ENCODE results near the gene MAP2K5.

MAP2K5 gene

DNA sequence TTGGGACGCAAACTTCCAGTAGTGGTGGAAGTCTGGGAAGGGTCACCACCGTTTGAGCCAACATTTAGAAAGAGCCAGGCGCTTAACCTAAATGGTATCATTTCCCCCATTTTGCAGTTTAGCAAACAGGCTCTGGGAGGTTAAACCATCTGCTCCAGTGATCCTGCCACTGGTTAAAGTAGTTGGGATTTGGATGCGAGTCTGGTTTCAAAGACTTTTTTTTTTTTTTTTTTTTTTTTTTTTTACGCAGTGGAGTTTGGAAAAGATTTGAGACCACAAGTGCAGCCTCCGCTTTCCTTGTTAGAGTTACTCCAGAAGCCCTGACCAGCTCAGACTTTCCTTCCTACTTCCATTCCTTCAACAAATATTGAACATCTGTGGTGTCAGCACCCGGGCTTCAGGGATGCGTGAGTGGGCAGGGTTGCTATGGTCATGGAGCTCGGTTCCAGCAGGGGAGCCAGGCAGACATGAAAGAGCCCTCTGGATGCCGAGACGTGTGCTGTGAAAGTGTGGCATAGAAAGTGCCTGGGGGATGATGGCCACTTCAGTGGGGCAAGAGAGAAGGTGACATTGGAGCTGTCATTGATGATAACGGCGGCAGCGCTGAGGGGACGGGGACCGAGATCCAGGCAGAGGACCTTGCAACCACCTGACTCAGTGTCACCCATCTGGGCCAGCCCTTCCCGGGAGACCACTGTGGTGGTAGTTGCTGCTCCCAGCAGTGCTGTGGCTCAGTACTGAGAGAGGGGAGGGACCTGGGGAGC, 298.4 kb downstream of the MAP2K5 start (continued):
- TF ChIP-seq SP7 (tag by site-specific recombination; IDR thresholded peaks at IDR 0.05) (0 out of 2 replicates have a peak, but pooled peaks have one; percentile 18), ZNF2 (tag by site-specific recombination; IDR thresholded peaks at IDR 0.05) (no peak), ZNF530 (tag by site-specific recombination; IDR thresholded peaks at IDR 0.05; ENCODE audit: low read depth) (no peak), ZNF560 (tag by site-specific recombination; IDR thresholded peaks at IDR 0.05; ENCODE audit: borderline replicate concordance) (no peak), YY2 (tag by site-specific recombination; IDR thresholded peaks at IDR 0.05) (peak; percentile 69), ZNF747 (tag by site-specific recombination; IDR thresholded peaks at IDR 0.05) (no peak), ZNF624 (tag by site-specific recombination; IDR thresholded peaks at IDR 0.05) (no peak), ZFHX2 (tag by site-specific recombination; conservative IDR thresholded peaks at IDR 0.05) (peak; percentile 65), ZFP69B (tag by site-specific recombination; IDR thresholded peaks at IDR 0.05) (no peak), ZNF23 (tag by site-specific recombination; IDR thresholded peaks at IDR 0.05; ENCODE audit: borderline replicate concordance) (no peak), ZNF391 (tag by site-specific recombination; IDR thresholded peaks at IDR 0.05; ENCODE audit: borderline replicate concordance, low read depth) (0 out of 2 replicates have a peak, but pooled peaks have one; percentile 18), ZNF48 (tag by site-specific recombination; IDR thresholded peaks at IDR 0.05) (no peak), ZNF600 (tag by site-specific recombination; IDR thresholded peaks at IDR 0.05) (peak; percentile 89), ZNF398 (tag by site-specific recombination; IDR thresholded peaks at IDR 0.05) (peak; percentile 18; the same call in 1 of the 2 replicates), ZNF146 (tag by site-specific recombination; IDR thresholded peaks at IDR 0.05) (no peak), ZBTB48 (tag by site-specific recombination; IDR thresholded peaks at IDR 0.05) (peak; percentile 81)
- TF ChIP-seq, protein P1, sequence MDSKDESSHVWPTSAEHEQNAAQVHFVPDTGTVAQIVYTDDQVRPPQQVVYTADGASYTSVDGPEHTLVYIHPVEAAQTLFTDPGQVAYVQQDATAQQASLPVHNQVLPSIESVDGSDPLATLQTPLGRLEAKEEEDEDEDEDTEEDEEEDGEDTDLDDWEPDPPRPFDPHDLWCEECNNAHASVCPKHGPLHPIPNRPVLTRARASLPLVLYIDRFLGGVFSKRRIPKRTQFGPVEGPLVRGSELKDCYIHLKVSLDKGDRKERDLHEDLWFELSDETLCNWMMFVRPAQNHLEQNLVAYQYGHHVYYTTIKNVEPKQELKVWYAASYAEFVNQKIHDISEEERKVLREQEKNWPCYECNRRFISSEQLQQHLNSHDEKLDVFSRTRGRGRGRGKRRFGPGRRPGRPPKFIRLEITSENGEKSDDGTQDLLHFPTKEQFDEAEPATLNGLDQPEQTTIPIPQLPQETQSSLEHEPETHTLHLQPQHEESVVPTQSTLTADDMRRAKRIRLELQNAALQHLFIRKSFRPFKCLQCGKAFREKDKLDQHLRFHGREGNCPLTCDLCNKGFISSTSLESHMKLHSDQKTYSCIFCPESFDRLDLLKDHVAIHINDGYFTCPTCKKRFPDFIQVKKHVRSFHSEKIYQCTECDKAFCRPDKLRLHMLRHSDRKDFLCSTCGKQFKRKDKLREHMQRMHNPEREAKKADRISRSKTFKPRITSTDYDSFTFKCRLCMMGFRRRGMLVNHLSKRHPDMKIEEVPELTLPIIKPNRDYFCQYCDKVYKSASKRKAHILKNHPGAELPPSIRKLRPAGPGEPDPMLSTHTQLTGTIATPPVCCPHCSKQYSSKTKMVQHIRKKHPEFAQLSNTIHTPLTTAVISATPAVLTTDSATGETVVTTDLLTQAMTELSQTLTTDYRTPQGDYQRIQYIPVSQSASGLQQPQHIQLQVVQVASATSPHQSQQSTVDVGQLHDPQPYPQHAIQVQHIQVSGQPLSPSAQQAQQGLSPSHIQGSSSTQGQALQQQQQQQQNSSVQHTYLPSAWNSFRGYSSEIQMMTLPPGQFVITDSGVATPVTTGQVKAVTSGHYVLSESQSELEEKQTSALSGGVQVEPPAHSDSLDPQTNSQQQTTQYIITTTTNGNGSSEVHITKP (tag by site-specific recombination; IDR thresholded peaks at IDR 0.05) = peak; percentile 12; the same call in 1 of the 2 replicates
- TF ChIP-seq, protein P2, sequence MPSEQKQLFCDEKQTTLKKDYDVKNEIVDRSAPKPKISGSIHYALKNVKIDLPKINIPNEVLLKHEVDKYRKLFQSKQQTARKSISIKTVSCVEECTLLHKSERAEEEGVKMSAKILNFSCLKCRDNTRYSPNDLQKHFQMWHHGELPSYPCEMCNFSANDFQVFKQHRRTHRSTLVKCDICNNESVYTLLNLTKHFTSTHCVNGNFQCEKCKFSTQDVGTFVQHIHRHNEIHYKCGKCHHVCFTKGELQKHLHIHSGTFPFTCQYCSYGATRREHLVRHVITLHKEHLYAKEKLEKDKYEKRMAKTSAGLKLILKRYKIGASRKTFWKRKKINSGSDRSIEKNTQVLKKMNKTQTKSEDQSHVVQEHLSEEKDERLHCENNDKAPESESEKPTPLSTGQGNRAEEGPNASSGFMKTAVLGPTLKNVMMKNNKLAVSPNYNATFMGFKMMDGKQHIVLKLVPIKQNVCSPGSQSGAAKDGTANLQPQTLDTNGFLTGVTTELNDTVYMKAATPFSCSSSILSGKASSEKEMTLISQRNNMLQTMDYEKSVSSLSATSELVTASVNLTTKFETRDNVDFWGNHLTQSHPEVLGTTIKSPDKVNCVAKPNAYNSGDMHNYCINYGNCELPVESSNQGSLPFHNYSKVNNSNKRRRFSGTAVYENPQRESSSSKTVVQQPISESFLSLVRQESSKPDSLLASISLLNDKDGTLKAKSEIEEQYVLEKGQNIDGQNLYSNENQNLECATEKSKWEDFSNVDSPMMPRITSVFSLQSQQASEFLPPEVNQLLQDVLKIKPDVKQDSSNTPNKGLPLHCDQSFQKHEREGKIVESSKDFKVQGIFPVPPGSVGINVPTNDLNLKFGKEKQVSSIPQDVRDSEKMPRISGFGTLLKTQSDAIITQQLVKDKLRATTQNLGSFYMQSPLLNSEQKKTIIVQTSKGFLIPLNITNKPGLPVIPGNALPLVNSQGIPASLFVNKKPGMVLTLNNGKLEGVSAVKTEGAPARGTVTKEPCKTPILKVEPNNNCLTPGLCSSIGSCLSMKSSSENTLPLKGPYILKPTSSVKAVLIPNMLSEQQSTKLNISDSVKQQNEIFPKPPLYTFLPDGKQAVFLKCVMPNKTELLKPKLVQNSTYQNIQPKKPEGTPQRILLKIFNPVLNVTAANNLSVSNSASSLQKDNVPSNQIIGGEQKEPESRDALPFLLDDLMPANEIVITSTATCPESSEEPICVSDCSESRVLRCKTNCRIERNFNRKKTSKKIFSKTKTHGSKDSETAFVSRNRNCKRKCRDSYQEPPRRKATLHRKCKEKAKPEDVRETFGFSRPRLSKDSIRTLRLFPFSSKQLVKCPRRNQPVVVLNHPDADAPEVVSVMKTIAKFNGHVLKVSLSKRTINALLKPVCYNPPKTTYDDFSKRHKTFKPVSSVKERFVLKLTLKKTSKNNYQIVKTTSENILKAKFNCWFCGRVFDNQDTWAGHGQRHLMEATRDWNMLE (tag by site-specific recombination; conservative IDR thresholded peaks at IDR 0.05; ENCODE audit: low read depth) = no peak
- TF ChIP-seq, protein P3, sequence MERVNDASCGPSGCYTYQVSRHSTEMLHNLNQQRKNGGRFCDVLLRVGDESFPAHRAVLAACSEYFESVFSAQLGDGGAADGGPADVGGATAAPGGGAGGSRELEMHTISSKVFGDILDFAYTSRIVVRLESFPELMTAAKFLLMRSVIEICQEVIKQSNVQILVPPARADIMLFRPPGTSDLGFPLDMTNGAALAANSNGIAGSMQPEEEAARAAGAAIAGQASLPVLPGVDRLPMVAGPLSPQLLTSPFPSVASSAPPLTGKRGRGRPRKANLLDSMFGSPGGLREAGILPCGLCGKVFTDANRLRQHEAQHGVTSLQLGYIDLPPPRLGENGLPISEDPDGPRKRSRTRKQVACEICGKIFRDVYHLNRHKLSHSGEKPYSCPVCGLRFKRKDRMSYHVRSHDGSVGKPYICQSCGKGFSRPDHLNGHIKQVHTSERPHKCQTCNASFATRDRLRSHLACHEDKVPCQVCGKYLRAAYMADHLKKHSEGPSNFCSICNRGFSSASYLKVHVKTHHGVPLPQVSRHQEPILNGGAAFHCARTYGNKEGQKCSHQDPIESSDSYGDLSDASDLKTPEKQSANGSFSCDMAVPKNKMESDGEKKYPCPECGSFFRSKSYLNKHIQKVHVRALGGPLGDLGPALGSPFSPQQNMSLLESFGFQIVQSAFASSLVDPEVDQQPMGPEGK (tag by site-specific recombination; IDR thresholded peaks at IDR 0.05) = peak; percentile 9; the same call in 1 of the 2 replicates
- TF ChIP-seq, protein P4, sequence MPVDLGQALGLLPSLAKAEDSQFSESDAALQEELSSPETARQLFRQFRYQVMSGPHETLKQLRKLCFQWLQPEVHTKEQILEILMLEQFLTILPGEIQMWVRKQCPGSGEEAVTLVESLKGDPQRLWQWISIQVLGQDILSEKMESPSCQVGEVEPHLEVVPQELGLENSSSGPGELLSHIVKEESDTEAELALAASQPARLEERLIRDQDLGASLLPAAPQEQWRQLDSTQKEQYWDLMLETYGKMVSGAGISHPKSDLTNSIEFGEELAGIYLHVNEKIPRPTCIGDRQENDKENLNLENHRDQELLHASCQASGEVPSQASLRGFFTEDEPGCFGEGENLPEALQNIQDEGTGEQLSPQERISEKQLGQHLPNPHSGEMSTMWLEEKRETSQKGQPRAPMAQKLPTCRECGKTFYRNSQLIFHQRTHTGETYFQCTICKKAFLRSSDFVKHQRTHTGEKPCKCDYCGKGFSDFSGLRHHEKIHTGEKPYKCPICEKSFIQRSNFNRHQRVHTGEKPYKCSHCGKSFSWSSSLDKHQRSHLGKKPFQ (tag by site-specific recombination; IDR thresholded peaks at IDR 0.05) = no peak
- TF ChIP-seq, protein P5, sequence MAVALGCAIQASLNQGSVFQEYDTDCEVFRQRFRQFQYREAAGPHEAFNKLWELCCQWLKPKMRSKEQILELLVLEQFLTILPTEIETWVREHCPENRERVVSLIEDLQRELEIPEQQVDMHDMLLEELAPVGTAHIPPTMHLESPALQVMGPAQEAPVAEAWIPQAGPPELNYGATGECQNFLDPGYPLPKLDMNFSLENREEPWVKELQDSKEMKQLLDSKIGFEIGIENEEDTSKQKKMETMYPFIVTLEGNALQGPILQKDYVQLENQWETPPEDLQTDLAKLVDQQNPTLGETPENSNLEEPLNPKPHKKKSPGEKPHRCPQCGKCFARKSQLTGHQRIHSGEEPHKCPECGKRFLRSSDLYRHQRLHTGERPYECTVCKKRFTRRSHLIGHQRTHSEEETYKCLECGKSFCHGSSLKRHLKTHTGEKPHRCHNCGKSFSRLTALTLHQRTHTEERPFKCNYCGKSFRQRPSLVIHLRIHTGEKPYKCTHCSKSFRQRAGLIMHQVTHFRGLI (tag by site-specific recombination; IDR thresholded peaks at IDR 0.05) = no peak
